D721Med (cell line): Measurements from ENCODE around the gene HLA-DRB5.
"Not testable (repeated sequence)": the region's sequence is repeated elsewhere in the genome, so short reads cannot be mapped to it uniquely, and the experiment has no call there.

ENCODE experiments used
- DNase-seq: peaks from one replicate; pipeline ENCODE4 v3.0.0; 2011; ENCODE audit warnings: low spot score; ENCODE audit not compliant: insufficient read length
- FAIRE-seq: peaks from 2 replicates; lab custom pipeline; 2011; peaks lifted over from hg19 to GRCh38; lab: Jason Lieb, UNC
- CTCF ChIP-seq: IDR thresholded peaks from 2 replicates; pipeline ENCODE4 v1.5.1; 2012; ENCODE audit warnings: mild to moderate bottlenecking, control low read depth; ENCODE audit not compliant: insufficient read depth; ENCODE audit errors: missing control alignments

The HLA-DRB5 gene

GRCh38 chr6:32492351-32492750, 37.7 kb downstream of the HLA-DRB5 start:
- TF ChIP-seq CTCF, result no peak
- DNase-seq (no peak), FAIRE-seq (no peak)

- no peak for FAIRE-seq
- no peak for TF ChIP-seq CTCF
- DNase-seq, result no peak
These were observed 38.4 kb downstream of the HLA-DRB5 start for GRCh38 chr6:32491700-32492099.

- no peak for TF ChIP-seq CTCF
- FAIRE-seq (no peak), DNase-seq (no peak)
These were observed 42.0 kb downstream of the HLA-DRB5 start for GRCh38 chr6:32488083-32488482.

- DNase-seq (no peak), FAIRE-seq (no peak)
- no peak for TF ChIP-seq CTCF
These were observed 45.5 kb downstream of the HLA-DRB5 start for GRCh38 chr6:32484614-32484998.

GRCh38 chr6:32483968-32484613, 46.0 kb downstream of the HLA-DRB5 start:
- TF ChIP-seq CTCF, result no peak
- FAIRE-seq (no peak), DNase-seq (no peak)

- DNase-seq, result no peak
- FAIRE-seq, result no peak
- TF ChIP-seq CTCF, result no peak
These were observed 54.5 kb downstream of the HLA-DRB5 start for GRCh38 chr6:32475392-32476206.

GRCh38 chr6:32473376-32474348, 56.4 kb downstream of the HLA-DRB5 start:
- not testable (repeated sequence) for FAIRE-seq, DNase-seq
